Activated CD8-positive, alpha-beta T cell treated with anti-CD3 and anti-CD28 coated beads for 36 hours (primary cell): Measurements from ENCODE around the gene SV2B. TPM values are rescaled to one million over a fixed set of nuclear protein-coding genes. Genes with fewer than 3 reads are reported as not detected.
A peak's percentile ranks its signal among the peaks of the same experiment; 100 is the strongest.

Source experiments
- ATAC-seq: fragments of 200-7000 bp; cut with Tn5 transposase; one replicate; pipeline ENCODE4 v1.10.0; 2021; ENCODE audit warnings: mild to moderate bottlenecking, moderate library complexity
- CTCF ChIA-PET: fragments of 350-600 bp; sonication (Branson Sonifier 250); formaldehyde crosslinking; loops from one replicate; lab custom pipeline; 2021; ENCODE audit warnings: antibody characterized with exemption; lab: Charles Lee
- POLR2A ChIA-PET: fragments of 350-600 bp; sonication (Branson Sonifier 250); formaldehyde crosslinking; loops from one replicate; lab custom pipeline; 2021; ENCODE audit warnings: antibody characterized with exemption; lab: Charles Lee
- DNase-seq: peaks from one replicate; pipeline ENCODE4 v3.0.0-alpha.2; 2020
- H3K27ac Mint-ChIP-seq: one replicate; pipeline ENCODE4 v1.8.0; 2021; ENCODE audit warnings: mild to moderate bottlenecking, mixed read lengths
- H3K27me3 Mint-ChIP-seq: one replicate; pipeline ENCODE4 v1.8.0; 2021; ENCODE audit warnings: mixed read lengths
- H3K36me3 Mint-ChIP-seq: one replicate; pipeline ENCODE4 v1.8.0; 2021; ENCODE audit warnings: low read depth, mixed read lengths
- H3K4me1 Mint-ChIP-seq: one replicate; pipeline ENCODE4 v1.8.0; 2021; ENCODE audit warnings: low read depth, mixed read lengths
- H3K4me3 Mint-ChIP-seq: one replicate; pipeline ENCODE4 v1.8.0; 2021; ENCODE audit warnings: mild to moderate bottlenecking, moderate library complexity, mixed read lengths
- H3K9me3 Mint-ChIP-seq: one replicate; pipeline ENCODE4 v1.8.0; 2021; ENCODE audit warnings: mixed read lengths
- CTCF ChIP-seq: fragments of 200-600 bp; IDR thresholded peaks from one replicate; pipeline ENCODE4 v1.8.0; 2022; ENCODE audit warnings: antibody characterized with exemption, mild to moderate bottlenecking
- intact Hi-C: fragments of 100-400 bp; cut with micrococcal nuclease; formaldehyde crosslinking; loops from one replicate; pipeline ENCODE4 v1.10.0; 2022
- total RNA-seq, 2 experiments: library from RNA; stranded (reverse); gene quantifications; one replicate each; pipeline ENCODE4 v1.2.3, GENCODE V29; 2021

Gene SV2B
- total RNA-seq, 2 experiments from 2014 or later: not detected

GRCh38 chr15:91270747-91271146 lies 170.7 kb downstream of the SV2B start:
- no peak for DNase-seq
- Mint-ChIP-seq H3K27ac (no peak overlapping the region), H3K9me3 (no peaks in the 10 kb centered on the region), H3K27me3 (peaks cover 17% of the 10 kb centered on the region), H3K36me3 (no peaks in the 10 kb centered on the region), H3K4me3 (no peak overlapping the region), H3K4me1 (no peaks in the 10 kb centered on the region)
- ChIA-PET POLR2A (no interaction called here), CTCF (interaction anchor here (0.6 to 2.9 kb wide), 5 partner anchors 8 to 215 kb away, joined by 3 to 29 read pairs (median 5); no protein-coding TSS in a partner anchor)
- no peak for TF ChIP-seq CTCF
- ATAC-seq: no peak
- intact Hi-C loops: loop anchor here (2.0 to 5.0 kb wide), 2 partner anchors 214 to 313 kb away; no protein-coding TSS in a partner anchor

GRCh38 chr15:91271565-91272153 lies 171.6 kb downstream of the SV2B start:
- H3K4me3 Mint-ChIP-seq: peak overlapping the region; percentile 13
- peak; percentile 67 for ATAC-seq

GRCh38 chr15:91275844-91276243 lies 175.8 kb downstream of the SV2B start:
- DNase-seq (no peak), ATAC-seq (no peak)
- intact Hi-C loops: no loop called here
- no peaks in the 10 kb centered on the region for H3K36me3 Mint-ChIP-seq
- TF ChIP-seq CTCF: no peak
- H3K27ac Mint-ChIP-seq: no peak overlapping the region
- CTCF ChIA-PET: interaction anchor here (1.0 to 1.7 kb wide), 4 partner anchors 13 to 559 kb away, joined by 3 to 7 read pairs (median 4); no protein-coding TSS in a partner anchor
- peaks cover 3% of the 10 kb centered on the region for H3K9me3 Mint-ChIP-seq
- H3K4me3 Mint-ChIP-seq: no peak overlapping the region
- peaks cover 9% of the 10 kb centered on the region for H3K27me3 Mint-ChIP-seq
- POLR2A ChIA-PET: no interaction called here
- H3K4me1 Mint-ChIP-seq: no peaks in the 10 kb centered on the region

More at GRCh38 chr15:91271565-91272153, 171.6 kb downstream of the SV2B start:
- Mint-ChIP-seq H3K9me3 (peaks cover 3% of the 10 kb centered on the region), H3K4me1 (no peaks in the 10 kb centered on the region), H3K36me3 (no peaks in the 10 kb centered on the region), H3K27me3 (peaks cover 20% of the 10 kb centered on the region), H3K27ac (no peak overlapping the region)
- ChIA-PET POLR2A (interaction anchor here (1.2 kb wide), 1 partner anchor 213 kb away, joined by 4 read pairs; no protein-coding TSS in a partner anchor), CTCF (interaction anchor here (0.6 to 3.1 kb wide), 49 partner anchors 8 to 811 kb away, joined by 3 to 82 read pairs (median 4); partner anchors contain the start of genes HDDC3, MAN2A2, SV2B and VPS33B)
- TF ChIP-seq CTCF: peak; percentile 80
- intact Hi-C loops: loop anchor here (2.0 to 5.0 kb wide), 2 partner anchors 215 to 314 kb away; no protein-coding TSS in a partner anchor
- DNase-seq: peak; percentile 66

- DNase-seq: no peak
- H3K4me1 Mint-ChIP-seq: no peaks in the 10 kb centered on the region
- TF ChIP-seq CTCF: no peak
- intact Hi-C loops: no loop called here
- H3K36me3 Mint-ChIP-seq: no peaks in the 10 kb centered on the region
- H3K27ac Mint-ChIP-seq: no peak overlapping the region
- peaks cover 3% of the 10 kb centered on the region for H3K9me3 Mint-ChIP-seq
- H3K4me3 Mint-ChIP-seq: no peak overlapping the region
- no peak for ATAC-seq
- ChIA-PET CTCF (interaction anchor here (0.6 to 1.5 kb wide), 6 partner anchors 9 to 34 kb away, joined by 3 to 5 read pairs (median 4); no protein-coding TSS in a partner anchor), POLR2A (no interaction called here)
- peaks cover 10% of the 10 kb centered on the region for H3K27me3 Mint-ChIP-seq
Measured at GRCh38 chr15:91278951-91279350, 178.9 kb downstream of the SV2B start.

GRCh38 chr15:91279486-91279885 lies 179.4 kb downstream of the SV2B start:
- peaks cover 3% of the 10 kb centered on the region for H3K9me3 Mint-ChIP-seq
- H3K4me3 Mint-ChIP-seq: no peak overlapping the region
- DNase-seq (no peak), ATAC-seq (no peak)
- no peak overlapping the region for H3K27ac Mint-ChIP-seq
- intact Hi-C loops: no loop called here
- CTCF ChIA-PET: interaction anchor here (1.2 to 1.6 kb wide), 6 partner anchors 8 to 34 kb away, joined by 3 to 5 read pairs (median 4); no protein-coding TSS in a partner anchor
- H3K27me3 Mint-ChIP-seq: peaks cover 9% of the 10 kb centered on the region
- no peaks in the 10 kb centered on the region for H3K4me1 Mint-ChIP-seq
- no peaks in the 10 kb centered on the region for H3K36me3 Mint-ChIP-seq
- TF ChIP-seq CTCF: no peak
- POLR2A ChIA-PET: no interaction called here
